K562 (cell line): ENCODE data around the gene MYO18A.

Experiments
- FOXO4 ChIP-seq: fragments of 450-650 bp; formaldehyde crosslinking; IDR thresholded peaks from 2 replicates; pipeline ENCODE4 v1.4.0; 2020; ENCODE audit warnings: mild to moderate bottlenecking, moderate library complexity
- HDGF ChIP-seq: fragments of 450-650 bp; IDR thresholded peaks from 2 replicates; pipeline ENCODE4 v1.6.1; 2016
- MTA1 ChIP-seq: fragments of 450-650 bp; IDR thresholded peaks from 2 replicates; pipeline ENCODE4 v1.6.1; 2017; ENCODE audit warnings: borderline replicate concordance
- SAFB2 ChIP-seq: fragments of 200-400 bp; formaldehyde crosslinking; IDR thresholded peaks from 2 replicates; pipeline ENCODE4 v1.6.1; 2018; ENCODE audit warnings: borderline replicate concordance, low read length, low read depth, moderate library complexity; ENCODE audit not compliant: severe bottlenecking
- SPI1 ChIP-seq: IDR thresholded peaks from 2 replicates; pipeline ENCODE4 v1.6.1; 2011; ENCODE audit warnings: low read depth, low read length, control low read depth, borderline replicate concordance
- TCF7L2 ChIP-seq: fragments of 150-350 bp; IDR thresholded peaks from 2 replicates; pipeline ENCODE4 v1.6.1; 2016; ENCODE audit warnings: low read depth, mild to moderate bottlenecking, low read length, moderate library complexity
- TF ChIP-seq, protein P1 (sequence below), 3 experiments: IDR thresholded peaks in 2 of 3; conservative IDR thresholded peaks in 1 of 3; 2 replicates each; pipeline ENCODE4 v1.5.1; 2011 to 2012; ENCODE audit warnings: low read length in 3 of 3, mild to moderate bottlenecking in 3 of 3, control low read depth in 2 of 3, improper control_type of control experiment in 1 of 3, inconsistent platforms in 1 of 3, low read depth in 1 of 3, mixed read lengths in 1 of 3, moderate library complexity in 1 of 3; ENCODE audit not compliant: insufficient read depth in 2 of 3

DNA sequence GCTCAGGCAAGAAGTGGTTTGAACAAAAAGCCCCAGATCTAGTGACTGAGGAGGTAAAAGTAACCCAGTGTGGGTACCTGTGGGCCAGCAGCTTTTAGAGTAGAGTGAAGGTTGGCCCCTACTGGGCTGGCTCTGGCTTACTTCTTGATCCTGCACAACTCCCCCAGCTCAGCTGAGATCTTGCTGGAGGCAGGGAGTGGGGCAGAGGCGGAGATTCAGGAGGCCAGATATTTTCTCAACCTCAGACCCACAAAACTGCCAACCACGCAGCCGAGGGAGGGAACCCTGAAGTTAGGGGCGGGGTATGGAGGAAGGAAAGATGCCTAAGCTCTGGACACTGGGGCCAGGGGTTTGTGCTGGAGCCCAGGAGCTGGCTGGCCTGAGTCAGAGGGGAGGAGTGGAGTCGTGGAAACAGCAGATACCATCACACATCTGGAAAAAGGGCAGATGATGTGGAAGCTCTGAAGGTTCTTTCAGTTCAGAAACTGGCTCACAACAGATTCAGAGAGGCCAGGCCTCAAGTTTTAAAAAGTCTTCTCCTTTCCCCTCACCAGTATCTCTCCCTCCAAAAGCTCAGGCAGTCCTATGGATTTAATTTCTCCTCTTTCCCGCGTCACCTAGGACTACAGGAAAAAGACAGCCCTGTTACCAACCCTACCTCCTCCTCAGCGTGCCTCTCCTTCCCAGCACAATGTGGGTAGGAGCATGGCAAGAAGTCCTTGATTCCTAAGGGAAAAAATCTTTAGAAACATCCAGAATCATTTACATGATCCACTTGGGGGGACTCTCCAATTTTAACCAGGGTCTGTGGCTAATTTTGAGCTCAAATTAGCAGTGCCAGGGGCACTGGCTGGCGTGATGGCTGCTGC lies 48.1 kb downstream of the MYO18A start:
- no peak for TF ChIP-seq FOXO4 (CRISPR knock-in tag)
- TF ChIP-seq HDGF, result no peak
- TF ChIP-seq TCF7L2, result no peak
- no peak for TF ChIP-seq SAFB2
- TF ChIP-seq SPI1, result no peak
- TF ChIP-seq, protein P1, sequence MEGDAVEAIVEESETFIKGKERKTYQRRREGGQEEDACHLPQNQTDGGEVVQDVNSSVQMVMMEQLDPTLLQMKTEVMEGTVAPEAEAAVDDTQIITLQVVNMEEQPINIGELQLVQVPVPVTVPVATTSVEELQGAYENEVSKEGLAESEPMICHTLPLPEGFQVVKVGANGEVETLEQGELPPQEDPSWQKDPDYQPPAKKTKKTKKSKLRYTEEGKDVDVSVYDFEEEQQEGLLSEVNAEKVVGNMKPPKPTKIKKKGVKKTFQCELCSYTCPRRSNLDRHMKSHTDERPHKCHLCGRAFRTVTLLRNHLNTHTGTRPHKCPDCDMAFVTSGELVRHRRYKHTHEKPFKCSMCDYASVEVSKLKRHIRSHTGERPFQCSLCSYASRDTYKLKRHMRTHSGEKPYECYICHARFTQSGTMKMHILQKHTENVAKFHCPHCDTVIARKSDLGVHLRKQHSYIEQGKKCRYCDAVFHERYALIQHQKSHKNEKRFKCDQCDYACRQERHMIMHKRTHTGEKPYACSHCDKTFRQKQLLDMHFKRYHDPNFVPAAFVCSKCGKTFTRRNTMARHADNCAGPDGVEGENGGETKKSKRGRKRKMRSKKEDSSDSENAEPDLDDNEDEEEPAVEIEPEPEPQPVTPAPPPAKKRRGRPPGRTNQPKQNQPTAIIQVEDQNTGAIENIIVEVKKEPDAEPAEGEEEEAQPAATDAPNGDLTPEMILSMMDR (IDR thresholded peaks at IDR 0.05 in 2 of 3, conservative IDR thresholded peaks at IDR 0.05 in 1 of 3; ENCODE audit: insufficient read depth in 2 of 3, low read depth in 1 of 3, low read length in 3 of 3), result no peak
- no peak for TF ChIP-seq MTA1
